H1 (cell line): ENCODE data around the gene PLA2R1. TPM values are rescaled to one million over a fixed set of nuclear protein-coding genes. Genes with fewer than 3 reads are reported as not detected.

Source experiments
- CTBP2 ChIP-seq: IDR thresholded peaks from 2 replicates; pipeline ENCODE4 v1.7.0; 2011; ENCODE audit warnings: borderline replicate concordance, mild to moderate bottlenecking, moderate library complexity, mixed read lengths, low read length; ENCODE audit not compliant: insufficient read depth, insufficient read length
- POLR2A ChIP-seq, 2 experiments: IDR thresholded peaks; 1 replicate in 1 of 2; 2 replicates in 1 of 2; pipeline ENCODE4 v1.6.1; 2011; ENCODE audit warnings: low read depth in 2 of 2, low read length in 2 of 2, mild to moderate bottlenecking in 2 of 2; ENCODE audit errors: control extremely low read depth in 1 of 2
- RAD21 ChIP-seq, 2 experiments: IDR thresholded peaks in 1 of 2; conservative IDR thresholded peaks in 1 of 2; 2 replicates each; pipeline ENCODE4 v1.6.1; 2011; ENCODE audit warnings: low read depth in 2 of 2, low read length in 2 of 2, improper control_type of control experiment in 1 of 2, inconsistent platforms in 1 of 2, mild to moderate bottlenecking in 1 of 2, moderate library complexity in 1 of 2
- RFX5 ChIP-seq: IDR thresholded peaks from 2 replicates; pipeline ENCODE4 v1.6.1; 2011; ENCODE audit warnings: low read depth, low read length, improper control_type of control experiment, borderline replicate concordance
- YY1 ChIP-seq: IDR thresholded peaks from 2 replicates; pipeline ENCODE4 v1.6.1; 2011; ENCODE audit warnings: low read depth, mild to moderate bottlenecking, low read length
- polyA plus RNA-seq, 7 experiments: library from polyadenylated mRNA; depleted of rRNA in 3 of 7; stranded (reverse) in 5 of 7; unstranded in 2 of 7; fragments of >200 nt in 5 of 7; fragments of 200-250 nt in 2 of 7; gene quantifications; 1 replicate in 5 of 7; 2 replicates in 1 of 7; 4 replicates in 1 of 7; pipeline versions ENCODE4 v1.2.1 to v1.2.3, GENCODE V29; 2011 to 2013; ENCODE audit warnings: missing spikeins in 2 of 7, mixed read lengths in 2 of 7
- total RNA-seq: library from RNA; stranded (reverse); fragmentation: NEBNext Ultra II Directional; extraction: Animal tissue kit (Norgen Biotek cat#: 25700); gene quantifications from 2 replicates; pipeline ENCODE4 v1.2.1, GENCODE V29; 2021

PLA2R1 gene
- total and polyA plus RNA-seq, 2 of the 8 experiments (the other 6 are each of a cell fraction or from before 2014, with no cell fraction given): 0.65 to 1.5 TPM

GRCh38 chr2:160063879-160064612, 1.6 kb upstream of the PLA2R1 start (continued):
- no peak for TF ChIP-seq RAD21 (IDR thresholded peaks at IDR 0.05 in 1 of 2, conservative IDR thresholded peaks at IDR 0.05 in 1 of 2; ENCODE audit: low read depth in 2 of 2, low read length in 2 of 2)
- TF ChIP-seq CTBP2: no peak
- no peak for TF ChIP-seq RFX5
- TF ChIP-seq YY1: no peak
- no peak for TF ChIP-seq POLR2A (IDR thresholded peaks at IDR 0.05; ENCODE audit: control extremely low read depth in 1 of 2, low read depth in 2 of 2, low read length in 2 of 2)
